ENCODE measurements around the gene PDX1.

DNA sequence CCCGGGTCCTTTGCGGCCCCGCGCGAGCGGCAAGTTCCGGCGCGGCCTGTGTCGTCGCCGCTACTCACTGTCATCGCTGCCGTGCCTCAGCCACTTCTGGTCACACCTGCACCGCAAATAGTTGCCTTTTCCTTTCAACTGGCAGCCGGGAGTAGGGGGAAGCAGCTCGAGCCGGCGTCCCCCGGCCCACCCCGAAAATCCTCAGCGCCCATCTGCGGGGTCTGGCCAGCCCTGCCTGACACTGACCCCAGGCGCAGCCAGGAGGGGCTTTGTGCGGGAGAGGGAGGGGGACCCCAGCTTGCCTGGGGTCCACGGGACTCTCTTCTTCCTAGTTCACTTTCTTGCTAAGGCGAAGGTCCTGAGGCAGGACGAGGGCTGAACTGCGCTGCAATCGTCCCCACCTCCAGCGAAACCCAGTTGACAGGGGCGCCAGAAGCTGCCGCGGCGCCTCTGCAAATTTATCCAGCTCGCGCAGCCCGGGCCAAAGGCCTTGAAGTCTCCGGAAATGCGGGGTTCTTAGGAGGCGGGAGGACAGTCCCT is 1.7 kb downstream of the PDX1 start:
- TF ChIP-seq CTCF (IDR thresholded peaks at IDR 0.05), result no peak
- no peak for TF ChIP-seq POLR2AphosphoS5 (IDR thresholded peaks at IDR 0.05; ENCODE audit: low read depth, low read length)
